DMS79 (cell line): ENCODE data around the gene ZNF66.
"Not testable (repeated sequence)": the region's sequence is repeated elsewhere in the genome, so short reads cannot be mapped to it uniquely, and the experiment has no call there.

Experiments
- DNase-seq: peaks from one replicate; lab custom pipeline; 2025; lab: John Stamatoyannopoulos, UW

Gene ZNF66

GRCh38 chr19:20776083-20777076 lies at the start of gene ZNF66:
TSS of gene ZNF66 (plus strand) at chr19:20776304. CDS start at chr19:20776448, 144 bp downstream.
- DNase-seq = peak; percentile 95

- DNase-seq = peak; percentile 41
These were observed 25.9 kb upstream of the ZNF66 start for GRCh38 chr19:20750169-20750568.

GRCh38 chr19:20752291-20752690 lies 23.8 kb upstream of the ZNF66 start:
- DNase-seq = not testable (repeated sequence)

- not testable (repeated sequence) for DNase-seq
These were observed 6.8 kb upstream of the ZNF66 start for GRCh38 chr19:20769225-20769736.

GRCh38 chr19:20787786-20788185 lies 11.7 kb downstream of the ZNF66 start:
- no peak for DNase-seq

GRCh38 chr19:20791806-20792205 lies 15.7 kb downstream of the ZNF66 start:
- no peak for DNase-seq

DNA sequence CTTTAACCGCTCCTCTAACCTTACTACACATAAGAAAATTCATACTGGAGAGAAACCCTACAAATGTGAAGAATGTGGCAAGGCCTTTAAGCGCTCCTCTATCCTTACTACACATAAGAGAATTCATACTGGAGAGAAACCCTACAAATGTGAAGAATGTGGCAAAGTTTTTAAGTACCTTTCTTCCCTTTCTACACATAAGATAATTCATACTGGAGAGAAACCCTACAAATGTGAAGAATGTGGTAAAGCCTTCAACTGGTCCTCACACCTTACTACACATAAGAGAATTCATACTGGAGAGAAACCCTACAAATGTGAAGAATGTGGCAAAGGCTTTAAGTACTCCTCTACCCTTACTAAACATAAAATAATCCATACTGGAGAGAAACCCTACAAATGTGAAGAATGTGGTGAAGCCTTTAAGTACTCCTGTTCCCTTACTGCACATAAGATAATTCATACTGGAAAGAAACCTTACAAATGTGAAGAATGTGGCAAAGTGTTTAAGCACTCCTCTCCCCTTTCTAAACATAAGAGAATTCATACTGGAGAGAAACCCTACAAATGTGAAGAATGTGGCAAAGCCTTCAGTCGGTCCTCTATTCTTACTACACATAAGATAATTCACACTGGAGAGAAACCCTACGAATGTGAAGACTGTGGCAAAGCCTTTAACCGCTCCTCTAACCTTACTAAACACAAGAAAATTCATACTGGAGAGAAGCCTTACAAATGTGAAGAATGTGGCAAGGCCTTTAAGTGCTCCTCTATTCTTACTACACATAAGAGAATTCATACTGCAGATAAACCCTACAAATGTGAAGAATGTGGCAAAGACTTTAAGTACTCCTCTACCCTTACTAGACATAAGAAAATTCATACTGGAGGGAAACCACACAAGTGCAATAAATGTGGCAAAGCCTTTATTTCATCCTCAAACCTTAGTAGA lies 30.5 kb downstream of the ZNF66 start:
- DNase-seq = not testable (repeated sequence)

DNA sequence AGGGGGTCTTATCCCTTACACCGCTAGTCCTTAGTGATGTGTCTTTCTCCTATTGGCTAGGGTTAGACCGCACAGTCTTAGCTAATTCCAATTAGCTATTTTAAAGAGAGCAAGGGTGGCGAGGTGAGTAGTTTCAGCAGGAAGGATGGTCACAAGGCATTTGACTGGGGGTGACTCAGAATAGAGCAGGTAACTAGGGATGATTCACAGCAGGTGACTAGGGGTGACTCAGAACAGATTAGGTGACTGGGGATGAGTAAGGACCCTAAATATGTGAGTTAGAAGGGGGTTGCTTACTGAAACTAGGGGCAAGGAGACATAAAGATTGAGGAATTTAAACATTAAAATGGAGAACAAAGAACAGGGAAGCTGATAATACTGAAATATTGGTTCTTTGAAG lies 64.3 kb downstream of the ZNF66 start:
- DNase-seq = no peak
